HEK293T (cell line): ENCODE data around the gene AGFG1.

Experiments used
- CTCF ChIA-PET: fragments of 350-600 bp; formaldehyde crosslinking; extraction: SDS; loops from one replicate; lab custom pipeline; 2021; ENCODE audit warnings: antibody characterized with exemption, inconsistent platforms; lab: Yijun Ruan, JAX
- POLR2A ChIA-PET: fragments of 350-600 bp; formaldehyde crosslinking; extraction: SDS; loops from one replicate; lab custom pipeline; 2020; ENCODE audit warnings: antibody characterized with exemption, inconsistent platforms; lab: Yijun Ruan, JAX
- DNase-seq: peaks from one replicate; pipeline ENCODE4 v3.0.0; 2012; ENCODE audit warnings: mixed read lengths; ENCODE audit errors: extremely low spot score
- ARNT ChIP-seq: fragments of 450-650 bp; IDR thresholded peaks from 2 replicates; pipeline ENCODE4 v1.6.1; 2017; ENCODE audit warnings: mild to moderate bottlenecking
- BHLHE40 ChIP-seq: fragments of 450-650 bp; IDR thresholded peaks from 2 replicates; pipeline ENCODE4 v1.6.1; 2016; ENCODE audit warnings: mild to moderate bottlenecking, moderate library complexity, borderline replicate concordance
- CTBP1 ChIP-seq: fragments of 450-650 bp; IDR thresholded peaks from 2 replicates; pipeline ENCODE4 v1.6.1; 2016; ENCODE audit warnings: borderline replicate concordance
- ELF4 ChIP-seq: fragments of 450-650 bp; IDR thresholded peaks from 2 replicates; pipeline ENCODE4 v1.6.1; 2017; ENCODE audit warnings: antibody characterized with exemption
- FOXA1 ChIP-seq: fragments of 450-650 bp; IDR thresholded peaks from 2 replicates; pipeline ENCODE4 v1.6.1; 2016; ENCODE audit warnings: mild to moderate bottlenecking
- FOXK2 ChIP-seq: fragments of 450-650 bp; IDR thresholded peaks from 2 replicates; pipeline ENCODE4 v1.6.1; 2016; ENCODE audit warnings: mild to moderate bottlenecking
- FOXM1 ChIP-seq: fragments of 450-650 bp; IDR thresholded peaks from 2 replicates; pipeline ENCODE4 v1.6.1; 2017; ENCODE audit warnings: mild to moderate bottlenecking, borderline replicate concordance
- HDGF ChIP-seq: fragments of 450-650 bp; IDR thresholded peaks from 2 replicates; pipeline ENCODE4 v1.6.1; 2017; ENCODE audit warnings: antibody characterized with exemption, borderline replicate concordance
- L3MBTL2 ChIP-seq: fragments of 450-650 bp; conservative IDR thresholded peaks from 2 replicates; pipeline ENCODE4 v1.6.1; 2016; ENCODE audit warnings: mild to moderate bottlenecking
- LEF1 ChIP-seq: fragments of 450-650 bp; IDR thresholded peaks from 2 replicates; pipeline ENCODE4 v1.6.1; 2017; ENCODE audit warnings: mild to moderate bottlenecking, borderline replicate concordance
- NFRKB ChIP-seq: fragments of 450-650 bp; IDR thresholded peaks from 2 replicates; pipeline ENCODE4 v1.6.1; 2016; ENCODE audit warnings: mild to moderate bottlenecking, moderate library complexity
- PKNOX1 ChIP-seq: fragments of 450-650 bp; IDR thresholded peaks from 2 replicates; pipeline ENCODE4 v1.6.1; 2016
- SP1 ChIP-seq: fragments of 450-650 bp; IDR thresholded peaks from 2 replicates; pipeline ENCODE4 v1.6.1; 2017
- SUZ12 ChIP-seq: fragments of 450-650 bp; IDR thresholded peaks from 2 replicates; pipeline ENCODE4 v1.6.1; 2016; ENCODE audit warnings: mild to moderate bottlenecking
- TARDBP ChIP-seq: fragments of 450-650 bp; IDR thresholded peaks from 2 replicates; pipeline ENCODE4 v1.6.1; 2016
- ZNF384 ChIP-seq: fragments of 450-650 bp; IDR thresholded peaks from 2 replicates; pipeline ENCODE4 v1.6.1; 2016

Gene AGFG1

GRCh38 chr2:227442639-227443038, 29.3 kb upstream of the AGFG1 start:
- DNase-seq: no peak
- CTCF ChIA-PET: no interaction called here
- POLR2A ChIA-PET: no interaction called here
- no peak for TF ChIP-seq TARDBP

- no peak for DNase-seq
- ChIA-PET CTCF (no interaction called here), POLR2A (no interaction called here)
- TF ChIP-seq PKNOX1 (no peak), SP1 (no peak), L3MBTL2 (no peak), ELF4 (no peak), BHLHE40 (no peak), SUZ12 (no peak), FOXK2 (no peak), FOXA1 (no peak), HDGF (no peak), ARNT (no peak), ZNF384 (no peak), NFRKB (no peak)
These were observed 27.9 kb upstream of the AGFG1 start for GRCh38 chr2:227443889-227444568.

GRCh38 chr2:227447606-227448005, 24.4 kb upstream of the AGFG1 start:
- ChIA-PET POLR2A (no interaction called here), CTCF (no interaction called here)
- no peak for DNase-seq

GRCh38 chr2:227450311-227450841, 21.6 kb upstream of the AGFG1 start:
- no peak for DNase-seq
- TF ChIP-seq CTBP1 (no peak), NFRKB (no peak), ELF4 (no peak), FOXA1 (no peak), SP1 (no peak), FOXK2 (no peak), HDGF (no peak), ZNF384 (no peak), PKNOX1 (no peak), L3MBTL2 (no peak), ARNT (no peak), BHLHE40 (no peak), TARDBP (no peak), LEF1 (no peak), SUZ12 (no peak)
- ChIA-PET CTCF (no interaction called here), POLR2A (no interaction called here)

More at GRCh38 chr2:227447606-227448005, 24.4 kb upstream of the AGFG1 start:
- no peak for TF ChIP-seq CTBP1
- no peak for TF ChIP-seq ELF4
- TF ChIP-seq L3MBTL2: no peak
- no peak for TF ChIP-seq FOXM1
- no peak for TF ChIP-seq TARDBP
- no peak for TF ChIP-seq BHLHE40
- TF ChIP-seq HDGF: no peak

GRCh38 chr2:227450926-227451654, 20.9 kb upstream of the AGFG1 start:
- no peak for DNase-seq
- TF ChIP-seq ARNT: no peak
- TF ChIP-seq FOXK2: no peak
- no peak for TF ChIP-seq FOXM1
- TF ChIP-seq TARDBP: no peak
- TF ChIP-seq FOXA1: no peak
- TF ChIP-seq SP1: no peak
- TF ChIP-seq ZNF384: no peak
- TF ChIP-seq PKNOX1: no peak
- TF ChIP-seq L3MBTL2: no peak
- TF ChIP-seq BHLHE40: no peak
- TF ChIP-seq ELF4: no peak
- TF ChIP-seq CTBP1: no peak
- no peak for TF ChIP-seq NFRKB
- no peak for TF ChIP-seq LEF1
- CTCF ChIA-PET: no interaction called here
- POLR2A ChIA-PET: no interaction called here

GRCh38 chr2:227451655-227451992, 20.3 kb upstream of the AGFG1 start:
- ChIA-PET POLR2A (no interaction called here), CTCF (no interaction called here)
- TF ChIP-seq BHLHE40: no peak
- TF ChIP-seq FOXM1: no peak
- no peak for TF ChIP-seq ZNF384
- TF ChIP-seq NFRKB: no peak
- TF ChIP-seq ELF4: no peak
- no peak for TF ChIP-seq HDGF
- TF ChIP-seq TARDBP: no peak
- no peak for DNase-seq
